ENCODE measurements around the gene NCAPH2.

NCAPH2 gene

DNA sequence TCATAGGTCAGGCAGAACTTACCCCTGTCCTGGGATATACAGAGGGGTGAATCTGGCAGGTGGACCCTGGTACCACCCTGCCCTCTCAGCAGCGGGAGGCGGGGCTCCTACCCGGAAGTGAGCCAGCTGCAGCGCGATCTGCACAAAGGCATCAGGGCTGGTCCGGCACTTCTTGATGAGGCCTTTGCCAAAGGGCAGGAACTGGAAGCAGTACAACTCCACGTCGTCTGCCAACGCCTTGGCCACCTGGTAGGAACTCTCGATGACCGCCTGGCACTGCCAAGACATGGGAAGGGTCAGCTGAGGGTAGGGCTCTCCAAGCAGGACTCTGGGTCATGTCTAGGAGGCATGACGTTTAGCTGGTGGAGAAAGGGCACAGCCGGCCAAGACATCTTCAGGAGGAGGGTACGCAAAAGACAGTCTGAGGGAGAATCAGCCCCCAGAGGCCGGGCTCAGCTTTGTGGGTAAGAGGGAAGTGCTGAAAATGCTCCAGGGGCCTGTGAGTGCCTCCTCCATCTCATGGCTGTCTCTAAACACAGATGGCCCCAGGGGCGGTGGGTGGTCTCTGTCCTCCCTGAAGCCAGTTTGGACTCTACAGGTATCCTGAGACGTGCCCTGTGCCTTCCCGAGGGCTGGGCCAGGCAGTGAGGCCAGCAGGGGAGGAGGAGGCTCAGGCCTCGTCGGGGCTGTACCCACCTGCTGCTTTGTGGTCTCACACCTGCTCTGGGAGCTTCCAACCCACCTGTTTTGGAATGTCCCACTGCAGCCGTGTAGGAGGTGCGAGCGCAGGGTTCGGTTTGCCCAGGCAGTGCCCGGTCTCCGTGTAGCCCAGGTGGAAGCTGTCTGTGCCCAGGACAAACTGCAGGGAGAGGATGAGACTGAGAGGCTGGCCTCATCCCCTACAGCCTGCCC, 63.5 kb downstream of the NCAPH2 start:
- DNase-seq (ENCODE audit: low spot score): no peak

DNA sequence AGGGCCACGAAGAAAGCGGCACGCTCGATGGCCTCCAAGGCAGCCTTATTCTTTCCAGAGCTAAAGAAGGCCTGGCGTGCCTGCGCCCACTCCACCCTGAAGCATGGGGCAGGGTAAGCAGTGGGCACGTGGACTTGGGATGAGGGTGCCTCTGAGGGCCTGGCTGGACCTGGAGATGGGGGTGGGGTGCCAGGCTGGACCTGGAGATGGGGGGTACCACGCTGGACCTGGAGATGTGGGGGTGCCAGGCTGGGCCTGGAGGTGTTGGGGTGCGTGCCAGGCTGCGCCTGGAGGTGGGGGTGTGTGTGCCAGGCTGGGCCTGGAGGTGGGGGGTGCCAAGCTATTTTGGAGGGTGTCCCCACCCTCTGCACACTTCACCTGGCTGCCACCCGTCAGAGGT, 64.9 kb downstream of the NCAPH2 start:
- DNase-seq (ENCODE audit: low spot score): no peak

DNA sequence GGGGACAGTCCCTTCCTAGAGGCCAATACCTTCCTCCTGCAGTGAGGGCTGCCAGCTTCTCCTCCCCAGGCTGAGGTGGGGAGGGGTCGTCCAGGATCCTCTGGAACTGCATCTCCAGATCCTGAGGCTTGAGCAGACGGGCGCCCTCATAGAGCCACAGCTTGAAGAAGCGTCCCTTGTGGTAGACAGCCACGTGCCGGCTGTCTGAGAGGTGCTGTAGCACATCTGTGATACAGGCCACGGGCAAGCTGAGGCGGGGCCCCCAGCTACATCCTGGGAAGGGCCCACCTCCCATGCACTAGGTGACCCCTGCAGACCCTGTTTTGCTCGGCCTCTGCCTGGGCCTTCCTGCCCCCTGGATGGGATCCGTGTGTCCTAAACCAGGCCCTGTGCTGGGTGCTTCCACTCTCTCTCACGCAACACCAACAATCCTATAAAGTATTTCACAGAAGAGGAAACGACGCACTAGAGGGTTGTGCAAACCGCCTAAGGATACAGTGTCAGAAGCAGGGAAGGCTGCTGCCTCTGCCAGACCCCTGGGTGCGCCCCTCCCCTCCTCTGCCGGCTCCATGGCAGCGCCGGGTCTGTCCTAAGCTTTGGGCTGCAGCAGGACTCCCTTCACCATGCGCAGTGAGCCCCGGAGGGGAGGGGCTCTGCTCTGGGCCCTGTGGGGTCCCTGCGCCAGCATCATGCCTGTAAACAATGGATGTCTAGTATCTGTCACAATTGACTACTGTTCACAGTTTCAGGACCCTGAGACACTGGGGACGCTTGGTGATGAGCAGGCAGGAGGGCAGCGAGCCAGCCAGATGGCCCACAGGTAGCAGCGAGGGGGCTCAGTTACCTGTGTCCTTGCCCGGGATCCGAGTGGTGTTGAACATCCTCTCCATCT, 65.7 kb downstream of the NCAPH2 start:
- no peak for DNase-seq (ENCODE audit: low spot score)

DNA sequence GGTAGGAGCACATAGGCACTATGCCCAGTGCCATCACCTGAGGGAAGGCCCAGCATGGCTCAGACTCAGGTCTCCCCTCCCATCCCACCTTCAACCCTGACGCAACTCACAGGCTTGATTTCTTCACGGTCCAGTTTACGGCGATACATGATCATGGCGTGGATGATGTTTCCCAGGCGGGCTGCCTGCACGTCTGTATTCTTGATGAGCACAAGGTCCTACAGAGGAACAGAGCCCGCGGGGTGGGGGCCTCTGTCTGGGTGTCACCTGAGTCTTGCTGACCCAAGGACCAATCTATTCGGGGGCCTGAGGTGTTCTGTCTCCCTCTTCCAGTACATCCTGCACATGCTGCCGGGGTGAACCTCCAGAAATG, 66.3 kb downstream of the NCAPH2 start:
- no peak for DNase-seq (ENCODE audit: low spot score)
